T-helper 17 cell (primary cell): ENCODE results near the gene TIMM13. TPM values are rescaled to one million over a fixed set of nuclear protein-coding genes. Genes with fewer than 3 reads are reported as not detected.

ENCODE experiments used
- ATAC-seq: fragments of 150-1000 bp; cut with Tn5 transposase; 2 replicates; pipeline ENCODE4 v1.10.0; 2021; ENCODE audit warnings: mild to moderate bottlenecking, moderate library complexity
- DNase-seq, 3 donors: peaks; one replicate each; pipeline versions ENCODE4 v3.0.0 to v3.0.0-alpha.2; 2020 to 2021
- H3K9me3 ChIP-seq: one replicate; pipeline ENCODE4 v1.7.0; 2013; ENCODE audit warnings: low read length, mild to moderate bottlenecking; ENCODE audit not compliant: control insufficient read depth, poor library complexity, severe bottlenecking
- H3K27ac Mint-ChIP-seq: one replicate; pipeline ENCODE4 v1.8.0; 2022; ENCODE audit warnings: mild to moderate bottlenecking, moderate library complexity, mixed read lengths
- H3K27me3 Mint-ChIP-seq: one replicate; pipeline ENCODE4 v1.8.0; 2022; ENCODE audit warnings: mixed read lengths
- H3K36me3 Mint-ChIP-seq: one replicate; pipeline ENCODE4 v1.8.0; 2022; ENCODE audit warnings: low read depth, mixed read lengths
- H3K4me1 Mint-ChIP-seq: one replicate; pipeline ENCODE4 v1.8.0; 2022; ENCODE audit warnings: mild to moderate bottlenecking, mixed read lengths
- H3K4me3 Mint-ChIP-seq: one replicate; pipeline ENCODE4 v1.8.0; 2022; ENCODE audit warnings: mild to moderate bottlenecking, moderate library complexity, mixed read lengths
- total RNA-seq, 4 donors: library from RNA in 2 of 4; stranded (reverse) in 2 of 4; gene quantifications; one replicate each; pipeline ENCODE4 v1.2.3 and lab custom pipeline; 2022 to 2026

TIMM13 gene
- total RNA-seq, 2 donors from 2014 or later, result 22.3 to 27.8 TPM

GRCh38 chr19:2431318-2432055 is 4.1 kb upstream of the TIMM13 start:
- no peaks in the 10 kb centered on the region for H3K27me3 Mint-ChIP-seq
- no peak overlapping the region for H3K4me3 Mint-ChIP-seq
- H3K27ac Mint-ChIP-seq, result peak overlapping the region; percentile 24

GRCh38 chr19:2429917-2430535 is 2.6 kb upstream of the TIMM13 start:
- H3K9me3 ChIP-seq, result no peaks in the 10 kb centered on the region
- ATAC-seq (no peak), DNase-seq (no peak)
- peak overlapping the region; percentile 49 for H3K4me3 Mint-ChIP-seq
- H3K27me3 Mint-ChIP-seq, result no peaks in the 10 kb centered on the region
- peaks cover 4% of the 10 kb centered on the region for H3K36me3 Mint-ChIP-seq
- peaks cover 8% of the 10 kb centered on the region for H3K4me1 Mint-ChIP-seq
- H3K27ac Mint-ChIP-seq, result peak overlapping the region; percentile 62

More at GRCh38 chr19:2431318-2432055, 4.1 kb upstream of the TIMM13 start:
- H3K4me1 Mint-ChIP-seq, result peaks cover 6% of the 10 kb centered on the region
- DNase-seq, result no peak
- peaks cover 4% of the 10 kb centered on the region for H3K36me3 Mint-ChIP-seq
- no peaks in the 10 kb centered on the region for H3K9me3 ChIP-seq
- no peak for ATAC-seq

GRCh38 chr19:2428756-2429711 is 1.6 kb upstream of the TIMM13 start:
- H3K9me3 ChIP-seq, result no peaks in the 10 kb centered on the region
- Mint-ChIP-seq H3K4me3 (no peak overlapping the region), H3K27ac (no peak overlapping the region), H3K27me3 (no peaks in the 10 kb centered on the region), H3K4me1 (peaks cover 8% of the 10 kb centered on the region), H3K36me3 (peaks cover 2% of the 10 kb centered on the region)
- no peak for DNase-seq
- no peak for ATAC-seq

- Mint-ChIP-seq H3K4me3 (no peak overlapping the region), H3K4me1 (peaks cover 8% of the 10 kb centered on the region), H3K36me3 (peaks cover 2% of the 10 kb centered on the region), H3K27me3 (no peaks in the 10 kb centered on the region), H3K27ac (peak overlapping the region; percentile 95)
- ATAC-seq, result no peak
- DNase-seq, result no peak
- H3K9me3 ChIP-seq, result no peaks in the 10 kb centered on the region
These were observed 920 bp upstream of the TIMM13 start for GRCh38 chr19:2428321-2428690.

- Mint-ChIP-seq H3K27ac (peak overlapping the region; percentile 95), H3K4me3 (peak overlapping the region; percentile 98), H3K4me1 (peaks cover 8% of the 10 kb centered on the region), H3K27me3 (no peaks in the 10 kb centered on the region), H3K36me3 (peaks cover 2% of the 10 kb centered on the region)
- ATAC-seq, result peak; percentile 8
- DNase-seq, result no peak
- no peaks in the 10 kb centered on the region for H3K9me3 ChIP-seq
These were observed 566 bp downstream of the TIMM13 start for GRCh38 chr19:2426611-2427428.

GRCh38 chr19:2425622-2426581 is 1.5 kb downstream of the TIMM13 start:
- ATAC-seq, result no peak
- H3K27ac Mint-ChIP-seq, result peak overlapping the region; percentile 53
- no peak for DNase-seq
- H3K27me3 Mint-ChIP-seq, result no peaks in the 10 kb centered on the region
- H3K9me3 ChIP-seq, result no peaks in the 10 kb centered on the region
- H3K36me3 Mint-ChIP-seq, result peaks cover 2% of the 10 kb centered on the region
- H3K4me1 Mint-ChIP-seq, result peaks cover 8% of the 10 kb centered on the region
- peak overlapping the region; percentile 98 for H3K4me3 Mint-ChIP-seq

GRCh38 chr19:2424686-2425621 is 2.4 kb downstream of the TIMM13 start:
- ATAC-seq (no peak), DNase-seq (no peak)
- H3K36me3 Mint-ChIP-seq, result peaks cover 2% of the 10 kb centered on the region
- no peaks in the 10 kb centered on the region for H3K9me3 ChIP-seq
- no peak overlapping the region for H3K4me3 Mint-ChIP-seq
- no peaks in the 10 kb centered on the region for H3K27me3 Mint-ChIP-seq
- no peak overlapping the region for H3K27ac Mint-ChIP-seq
- H3K4me1 Mint-ChIP-seq, result peaks cover 8% of the 10 kb centered on the region

- peaks cover 2% of the 10 kb centered on the region for H3K36me3 Mint-ChIP-seq
- peaks cover 8% of the 10 kb centered on the region for H3K4me1 Mint-ChIP-seq
- DNase-seq (no peak), ATAC-seq (no peak)
- H3K9me3 ChIP-seq, result no peaks in the 10 kb centered on the region
- no peak overlapping the region for H3K4me3 Mint-ChIP-seq
- H3K27ac Mint-ChIP-seq, result no peak overlapping the region
- no peaks in the 10 kb centered on the region for H3K27me3 Mint-ChIP-seq
These were observed 3.3 kb downstream of the TIMM13 start for GRCh38 chr19:2423915-2424685.

GRCh38 chr19:2423071-2423914 is 4.1 kb downstream of the TIMM13 start:
- no peak for ATAC-seq
- Mint-ChIP-seq H3K4me3 (no peak overlapping the region), H3K36me3 (peaks cover 2% of the 10 kb centered on the region), H3K4me1 (peaks cover 8% of the 10 kb centered on the region), H3K27ac (no peak overlapping the region), H3K27me3 (no peaks in the 10 kb centered on the region)
- DNase-seq, result no peak
- no peaks in the 10 kb centered on the region for H3K9me3 ChIP-seq
